ENCODE measurements around the gene PLEKHM2. TPM values are rescaled to one million over a fixed set of nuclear protein-coding genes. Genes with fewer than 3 reads are reported as not detected.

PLEKHM2 gene
- total RNA-seq, 1 experiment from 2014 or later, result 45.9 TPM

GRCh38 chr1:15681349-15682292 is 2.5 kb upstream of the PLEKHM2 start:
- WGBS (ENCODE audit: extremely low coverage, insufficient read length, low lambda C conversion rate), result no CpG with 5 or more reads among the region's 12 CpGs

More at GRCh38 chr1:15681349-15682292, 2.5 kb upstream of the PLEKHM2 start:
- Histone ChIP-seq H3K4ac (ENCODE audit: low read depth, low read length) (no peak overlapping the region), H2BK12ac (ENCODE audit: insufficient read length, low read depth, low read length) (no peak overlapping the region), H2AFZ (ENCODE audit: low read length) (no peak overlapping the region), H3K4me1 (ENCODE audit: insufficient read depth, low read length) (peaks cover 3% of the 10 kb centered on the region; the same call in 1 of the 2 replicates), H3K79me2 (ENCODE audit: insufficient read depth, low read length) (peaks cover 4% of the 10 kb centered on the region; the same call in 1 of the 2 replicates), H3T11ph (ENCODE audit: low read length) (no peak overlapping the region), H3K9ac (ENCODE audit: extremely low read depth, insufficient read length, low read length) (no peak overlapping the region), H2AK5ac (ENCODE audit: insufficient read length, low read length) (no peak overlapping the region), H2BK120ac (ENCODE audit: low read depth, low read length, poor library complexity, severe bottlenecking) (no peak overlapping the region), H3K18ac (ENCODE audit: insufficient read length, low read depth, low read length) (no peak overlapping the region), H3K14ac (ENCODE audit: insufficient read depth, low read length) (no peak overlapping the region), H3K56ac (ENCODE audit: insufficient read length, low read depth, low read length) (no peak overlapping the region), H3K23me2 (ENCODE audit: insufficient read length, low read depth, low read length, poor library complexity, severe bottlenecking) (peaks cover 5% of the 10 kb centered on the region), H2BK5ac (ENCODE audit: insufficient read length, low read length) (no peak overlapping the region), H3K4me2 (ENCODE audit: insufficient read depth, insufficient read length, low read length) (no peak overlapping the region), H2BK15ac (ENCODE audit: low read depth, low read length) (no peak overlapping the region), H4K20me1 (ENCODE audit: control insufficient read depth, insufficient read depth, insufficient read length) (no peaks in the 10 kb centered on the region), H2BK20ac (ENCODE audit: low read depth, low read length, poor library complexity, severe bottlenecking) (no peak overlapping the region), H4K8ac (replicated peaks; ENCODE audit: insufficient read length, low read depth, low read length) (no peak overlapping the region), H3K27ac (ENCODE audit: insufficient read length, low read depth, low read length) (no peak overlapping the region), H3K27me3 (ENCODE audit: insufficient read depth, low read length) (no peaks in the 10 kb centered on the region), H3K79me1 (ENCODE audit: insufficient read depth, low read depth, low read length, poor library complexity, severe bottlenecking) (peaks cover 4% of the 10 kb centered on the region), H3K9me3 (ENCODE audit: control insufficient read depth, low read depth, low read length) (no peaks in the 10 kb centered on the region), H4K5ac (ENCODE audit: insufficient read length, low read depth, low read length) (no peak overlapping the region), H3K23ac (ENCODE audit: insufficient read length, low read depth, low read length) (no peak overlapping the region), H4K91ac (ENCODE audit: insufficient read length, low read depth, low read length) (no peak overlapping the region)
- peaks cover 12 to 18% of the 10 kb centered on the region in 2 experiments for H3K9me3 Mint-ChIP-seq
- H3K27ac Mint-ChIP-seq, result peak overlapping the region in 2 of 3 experiments; percentile 78 to 83; a peak in 4 of 7 replicates
- H3K36me3 Mint-ChIP-seq (ENCODE audit: insufficient read depth in 1 of 3, low read depth in 3 of 3), result peaks cover 0 to 7% (median 5%) of the 10 kb centered on the region in 3 experiments; a peak in 3 of 7 replicates
- TF ChIP-seq CTCF (conservative IDR thresholded peaks at IDR 0.05), result no peak
- no peaks in the 10 kb centered on the region for H3K27me3 Mint-ChIP-seq (ENCODE audit: low read depth)
- peak overlapping the region in 1 of 2 experiments; percentile 22; a peak in 1 of 5 replicates for H3K4me3 Mint-ChIP-seq
- peaks cover 18 to 22% of the 10 kb centered on the region in 2 experiments for H3K4me1 Mint-ChIP-seq
- DNase-seq, result no peak
